ENCODE measurements around the gene MRO.

DNA sequence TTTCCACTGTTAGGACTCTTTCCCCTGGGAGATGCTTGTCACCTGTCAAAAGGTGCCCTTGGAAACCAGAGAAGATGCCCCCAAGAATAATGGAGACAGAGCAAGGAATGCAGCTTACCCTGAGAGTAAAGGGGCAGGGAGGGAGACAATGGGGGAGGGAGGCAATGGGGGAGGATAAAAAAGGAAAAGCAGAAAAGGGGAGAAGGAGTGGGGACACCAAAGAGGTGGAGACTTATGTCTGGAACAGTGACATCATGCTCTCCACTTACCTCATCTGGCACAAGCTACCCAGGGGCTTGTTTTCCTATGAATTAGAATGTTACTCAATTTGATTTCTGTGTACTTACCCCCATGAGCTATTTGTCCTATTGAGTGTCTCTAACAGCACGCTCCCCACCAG lies 67.9 kb downstream of the MRO start:
- TF ChIP-seq POLR2AphosphoS5 (IDR thresholded peaks at IDR 0.05; ENCODE audit: low read depth, low read length) (no peak), POLR2A (IDR thresholded peaks at IDR 0.05; ENCODE audit: low read depth, low read length) (no peak), TAF1 (IDR thresholded peaks at IDR 0.05; ENCODE audit: low read depth, low read length) (no peak), SPI1 (IDR thresholded peaks at IDR 0.05; ENCODE audit: low read depth, low read length) (no peak), PAX5 (IDR thresholded peaks at IDR 0.05; ENCODE audit: insufficient read depth, low read length, severe bottlenecking) (no peak), POU2F2 (IDR thresholded peaks at IDR 0.05; ENCODE audit: low read depth, low read length) (no peak)
